Neural cell (in vitro differentiated cells): Measurements from ENCODE around the gene ATP1A2. TPM values are rescaled to one million over a fixed set of nuclear protein-coding genes. Genes with fewer than 3 reads are reported as not detected.

Experiments
- H2AFZ ChIP-seq: fragments of 200-600, 300-800 bp; sonication (generic), shearing (Covaris generic); 2 replicates; pipeline ENCODE4 v1.6.0; 2014; ENCODE audit warnings: low read depth, mild to moderate bottlenecking, antibody characterized with exemption, low read length, moderate library complexity
- H3F3A ChIP-seq: fragments of 200-600 bp; shearing (Covaris generic); 2 replicates; pipeline ENCODE4 v1.6.1; 2016; ENCODE audit warnings: mild to moderate bottlenecking, moderate library complexity, mixed read lengths, antibody characterized with exemption, low read length; ENCODE audit not compliant: insufficient read depth, poor library complexity, severe bottlenecking
- H3K27ac ChIP-seq: fragments of 200-600, 300-800 bp; sonication (generic), shearing (Covaris generic); 2 replicates; pipeline ENCODE4 v1.5.1; 2014; ENCODE audit warnings: mild to moderate bottlenecking, low read length, moderate library complexity
- H3K27me3 ChIP-seq: fragments of 300-800, 200-600 bp; sonication (generic), shearing (Covaris generic); 2 replicates; pipeline ENCODE4 v1.6.0; 2014; ENCODE audit warnings: mild to moderate bottlenecking, low read depth, low read length, moderate library complexity; ENCODE audit not compliant: insufficient read depth
- H3K36me3 ChIP-seq: fragments of 300-800, 200-600 bp; sonication (generic), shearing (Covaris generic); 2 replicates; pipeline ENCODE4 v1.5.1; 2014; ENCODE audit warnings: mild to moderate bottlenecking, antibody characterized with exemption, low read length, moderate library complexity; ENCODE audit not compliant: insufficient read depth
- H3K4me2 ChIP-seq: fragments of 300-800, 200-600 bp; sonication (generic), shearing (Covaris generic); 2 replicates; pipeline ENCODE4 v1.6.0; 2014; ENCODE audit warnings: mild to moderate bottlenecking, low read length
- H3K4me3 ChIP-seq: fragments of 300-800, 200-600 bp; sonication (generic), shearing (Covaris generic); 2 replicates; pipeline ENCODE4 v1.5.1; 2014; ENCODE audit warnings: mild to moderate bottlenecking, low read length, moderate library complexity
- H3K79me2 ChIP-seq: fragments of 200-600 bp; shearing (Covaris generic); replicated peaks from 2 replicates; pipeline ENCODE4 v1.6.0; 2014; ENCODE audit warnings: mild to moderate bottlenecking, low read length, moderate library complexity; ENCODE audit not compliant: insufficient read depth
- H3K9ac ChIP-seq: fragments of 300-800, 200-600 bp; sonication (generic), shearing (Covaris generic); 2 replicates; pipeline ENCODE4 v1.6.1; 2016; ENCODE audit warnings: mild to moderate bottlenecking, low read length, mixed read lengths
- H3K9me2 ChIP-seq: fragments of 200-600 bp; shearing (Covaris generic); 2 replicates; pipeline ENCODE4 v1.6.1; 2016; ENCODE audit warnings: mild to moderate bottlenecking, low read length, mixed read lengths; ENCODE audit not compliant: insufficient read depth
- H3K9me3 ChIP-seq: fragments of 200-600, 300-800 bp; sonication (generic), shearing (Covaris generic); 2 replicates; pipeline ENCODE4 v1.6.1; 2016; ENCODE audit warnings: mild to moderate bottlenecking, mixed run types, low read length, moderate library complexity, mixed read lengths
- H4K20me1 ChIP-seq: fragments of 200-600 bp; shearing (Covaris generic); 2 replicates; pipeline ENCODE4 v1.6.1; 2016; ENCODE audit warnings: mild to moderate bottlenecking, mixed run types; ENCODE audit not compliant: insufficient read depth
- CTCF ChIP-seq: fragments of 450-650 bp; IDR thresholded peaks from 2 replicates; pipeline ENCODE4 v1.5.1; 2014; ENCODE audit warnings: antibody characterized with exemption, mild to moderate bottlenecking, moderate library complexity; ENCODE audit not compliant: poor library complexity, severe bottlenecking
- EP300 ChIP-seq: fragments of 450-650 bp; conservative IDR thresholded peaks from 2 replicates; pipeline ENCODE4 v1.6.1; 2014; ENCODE audit warnings: antibody characterized with exemption, mild to moderate bottlenecking, moderate library complexity; ENCODE audit not compliant: poor library complexity, severe bottlenecking
- EZH2 ChIP-seq: fragments of 200-600, 300-800 bp; shearing (Covaris generic), sonication (generic); IDR thresholded peaks from 2 replicates; pipeline ENCODE4 v1.6.1; 2014; ENCODE audit warnings: antibody characterized with exemption, low read length, borderline replicate concordance, mild to moderate bottlenecking; ENCODE audit not compliant: insufficient read depth, poor library complexity, severe bottlenecking
- MXI1 ChIP-seq: fragments of 450-650 bp; conservative IDR thresholded peaks from 2 replicates; pipeline ENCODE4 v1.6.1; 2014; ENCODE audit warnings: antibody characterized with exemption, mild to moderate bottlenecking; ENCODE audit not compliant: poor library complexity, severe bottlenecking
- POLR2AphosphoS5 ChIP-seq: IDR thresholded peaks from 2 replicates; pipeline ENCODE4 v1.6.1; 2012
- RAD21 ChIP-seq: fragments of 450-650 bp; conservative IDR thresholded peaks from 2 replicates; pipeline ENCODE4 v1.6.1; 2014; ENCODE audit warnings: antibody characterized with exemption, mild to moderate bottlenecking, moderate library complexity
- REST ChIP-seq: IDR thresholded peaks from 2 replicates; pipeline ENCODE4 v1.6.1; 2012; ENCODE audit warnings: borderline replicate concordance
- SMC3 ChIP-seq: fragments of 450-650 bp; conservative IDR thresholded peaks from 2 replicates; pipeline ENCODE4 v1.6.1; 2014; ENCODE audit warnings: antibody characterized with exemption, mild to moderate bottlenecking, moderate library complexity; ENCODE audit not compliant: poor library complexity
- TAF1 ChIP-seq: IDR thresholded peaks from 2 replicates; pipeline ENCODE4 v1.6.1; 2012; ENCODE audit warnings: low read depth
- polyA plus RNA-seq: library from polyadenylated mRNA; depleted of rRNA; stranded (reverse); fragments of >200 nt; gene quantifications from 2 replicates; pipeline ENCODE4 v1.2.3, GENCODE V29; 2014

The ATP1A2 gene
- polyA plus RNA-seq, 1 donor from 2014 or later, result 0.12 TPM

GRCh38 chr1:160134791-160135572 lies 19.4 kb downstream of the ATP1A2 start:
- H3F3A ChIP-seq, result no peaks in the 10 kb centered on the region
- H3K27me3 ChIP-seq, result no peaks in the 10 kb centered on the region
- H4K20me1 ChIP-seq, result no peaks in the 10 kb centered on the region
- no peak overlapping the region for H2AFZ ChIP-seq
- no peak overlapping the region for H3K4me3 ChIP-seq
- no peak for TF ChIP-seq EP300
- no peaks in the 10 kb centered on the region for H3K79me2 ChIP-seq
- H3K36me3 ChIP-seq, result no peaks in the 10 kb centered on the region
- no peaks in the 10 kb centered on the region for H3K9me3 ChIP-seq
- no peak overlapping the region for H3K27ac ChIP-seq
- no peak overlapping the region for H3K4me2 ChIP-seq
- no peaks in the 10 kb centered on the region for H3K9me2 ChIP-seq
- no peak overlapping the region for H3K9ac ChIP-seq

- no peaks in the 10 kb centered on the region for H3K36me3 ChIP-seq
- no peak overlapping the region for H3K4me3 ChIP-seq
- TF ChIP-seq RAD21 (no peak), REST (no peak), SMC3 (no peak), EZH2 (no peak)
- no peaks in the 10 kb centered on the region for H3K9me3 ChIP-seq
- no peak overlapping the region for H3K4me2 ChIP-seq
- H3K27me3 ChIP-seq, result no peaks in the 10 kb centered on the region
- no peaks in the 10 kb centered on the region for H3K9me2 ChIP-seq
- H3K79me2 ChIP-seq, result no peaks in the 10 kb centered on the region
- no peak overlapping the region for H3K9ac ChIP-seq
- H3K27ac ChIP-seq, result no peak overlapping the region
- H2AFZ ChIP-seq, result no peak overlapping the region
- H4K20me1 ChIP-seq, result no peaks in the 10 kb centered on the region
- no peaks in the 10 kb centered on the region for H3F3A ChIP-seq
Observed at GRCh38 chr1:160136121-160136925, 20.8 kb downstream of the ATP1A2 start.

- no peaks in the 10 kb centered on the region for H3K79me2 ChIP-seq
- H3K27me3 ChIP-seq, result no peaks in the 10 kb centered on the region
- no peak for TF ChIP-seq EP300
- no peak for TF ChIP-seq EZH2
- no peak for TF ChIP-seq SMC3
- no peak for TF ChIP-seq MXI1
- TF ChIP-seq RAD21, result no peak
- TF ChIP-seq REST, result no peak
- TF ChIP-seq CTCF, result no peak
- no peak for TF ChIP-seq POLR2AphosphoS5
- TF ChIP-seq TAF1, result no peak
- H3K9me3 ChIP-seq, result no peaks in the 10 kb centered on the region
- H3K4me3 ChIP-seq, result no peak overlapping the region
- no peak overlapping the region for H2AFZ ChIP-seq
- H3F3A ChIP-seq, result no peaks in the 10 kb centered on the region
- H3K4me2 ChIP-seq, result no peak overlapping the region
- no peaks in the 10 kb centered on the region for H3K36me3 ChIP-seq
- no peak overlapping the region for H3K9ac ChIP-seq
- H4K20me1 ChIP-seq, result no peaks in the 10 kb centered on the region
- H3K9me2 ChIP-seq, result no peaks in the 10 kb centered on the region
- no peak overlapping the region for H3K27ac ChIP-seq
Observed at GRCh38 chr1:160136926-160137200, 21.3 kb downstream of the ATP1A2 start.
